ENCODE data around the gene CEP112.

DNA sequence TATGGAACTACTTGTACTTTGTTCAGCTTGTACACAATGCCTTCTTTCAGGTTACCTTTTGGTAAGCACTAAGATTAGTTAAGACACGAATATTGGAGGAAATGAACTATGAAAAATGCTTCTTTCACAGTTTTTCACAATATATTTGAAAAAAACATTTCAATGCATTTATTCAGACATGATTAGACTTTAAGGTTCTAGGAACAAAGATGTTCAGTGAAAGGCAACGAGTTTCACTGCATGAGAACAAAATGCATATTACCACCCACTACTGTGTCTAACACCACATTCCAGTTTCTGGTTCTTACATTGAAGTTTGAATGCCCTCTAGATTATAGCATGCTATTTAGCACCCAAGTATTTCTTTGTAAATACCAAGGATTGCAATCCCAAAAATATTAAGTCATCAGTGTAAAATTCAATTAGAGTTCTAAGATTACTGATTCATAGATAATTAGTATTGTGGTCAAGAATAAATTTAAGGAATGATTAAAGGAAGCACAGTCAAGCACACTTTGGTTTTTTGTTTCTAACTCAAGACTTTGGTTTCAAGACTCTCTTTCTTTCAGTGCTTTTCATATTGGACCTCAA is 261.7 kb downstream of the CEP112 start:
- TF ChIP-seq, protein P1, sequence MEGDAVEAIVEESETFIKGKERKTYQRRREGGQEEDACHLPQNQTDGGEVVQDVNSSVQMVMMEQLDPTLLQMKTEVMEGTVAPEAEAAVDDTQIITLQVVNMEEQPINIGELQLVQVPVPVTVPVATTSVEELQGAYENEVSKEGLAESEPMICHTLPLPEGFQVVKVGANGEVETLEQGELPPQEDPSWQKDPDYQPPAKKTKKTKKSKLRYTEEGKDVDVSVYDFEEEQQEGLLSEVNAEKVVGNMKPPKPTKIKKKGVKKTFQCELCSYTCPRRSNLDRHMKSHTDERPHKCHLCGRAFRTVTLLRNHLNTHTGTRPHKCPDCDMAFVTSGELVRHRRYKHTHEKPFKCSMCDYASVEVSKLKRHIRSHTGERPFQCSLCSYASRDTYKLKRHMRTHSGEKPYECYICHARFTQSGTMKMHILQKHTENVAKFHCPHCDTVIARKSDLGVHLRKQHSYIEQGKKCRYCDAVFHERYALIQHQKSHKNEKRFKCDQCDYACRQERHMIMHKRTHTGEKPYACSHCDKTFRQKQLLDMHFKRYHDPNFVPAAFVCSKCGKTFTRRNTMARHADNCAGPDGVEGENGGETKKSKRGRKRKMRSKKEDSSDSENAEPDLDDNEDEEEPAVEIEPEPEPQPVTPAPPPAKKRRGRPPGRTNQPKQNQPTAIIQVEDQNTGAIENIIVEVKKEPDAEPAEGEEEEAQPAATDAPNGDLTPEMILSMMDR (IDR thresholded peaks at IDR 0.05) = no peak
- no peak for TF ChIP-seq POLR2A (IDR thresholded peaks at IDR 0.05)
